NCI-H2107 treated with DMSO at 0.1 percent for 48 hours (cell line): ENCODE data around the gene LCN9.
"Not testable (repeated sequence)": the region's sequence is repeated elsewhere in the genome, so short reads cannot be mapped to it uniquely, and the experiment has no call there.

Experiments used
- DNase-seq: peaks from one replicate; lab custom pipeline; 2025; ENCODE audit not compliant: unreplicated experiment; lab: John Stamatoyannopoulos, UW

LCN9 gene

DNA sequence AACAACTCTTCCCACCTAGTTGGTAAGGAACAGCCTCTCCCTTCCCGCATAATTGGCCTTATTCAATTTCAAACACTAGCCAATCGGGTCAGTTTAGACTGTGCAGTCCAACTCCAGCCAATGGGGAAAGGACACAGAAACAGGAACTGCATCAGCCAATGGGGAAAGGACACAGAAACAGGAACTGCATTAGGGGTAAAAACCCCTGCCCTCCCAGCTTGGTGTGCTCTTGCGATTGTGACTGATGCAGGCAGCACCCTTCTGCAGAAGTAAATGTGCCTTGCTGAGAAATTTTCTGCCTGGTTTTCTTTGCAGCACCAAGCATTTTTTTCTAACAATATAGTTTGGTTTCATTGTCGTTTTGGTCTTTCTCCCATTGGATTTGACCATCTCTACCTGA is 15.2 kb upstream of the LCN9 start:
- DNase-seq, result no peak

- no peak for DNase-seq
These were observed 14.4 kb upstream of the LCN9 start for GRCh38 chr9:135648494-135649410.

- no peak for DNase-seq
These were observed 13.6 kb upstream of the LCN9 start for GRCh38 chr9:135649508-135649907.

DNA sequence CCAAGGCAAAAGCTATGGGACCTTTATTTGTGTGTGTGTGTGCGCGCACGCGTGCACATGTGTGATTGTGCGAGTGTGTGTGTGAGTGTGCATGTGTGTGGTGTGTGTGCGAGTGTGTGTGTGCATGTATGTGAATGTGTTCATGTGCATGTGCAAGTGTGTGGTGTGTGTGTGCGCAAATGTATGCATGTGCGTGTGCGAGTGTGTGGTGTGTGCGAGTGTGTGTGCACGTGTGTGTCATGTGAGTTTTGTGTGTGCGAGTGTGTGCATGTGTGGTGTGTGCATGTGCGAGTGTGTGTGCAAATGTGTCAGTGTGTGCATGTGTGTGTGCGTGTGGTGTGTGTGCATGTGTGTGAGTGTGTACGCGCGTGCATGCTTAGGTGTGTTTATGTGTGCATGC is 12.7 kb upstream of the LCN9 start:
- no peak for DNase-seq

GRCh38 chr9:135655317-135655716 is 7.8 kb upstream of the LCN9 start:
- DNase-seq, result no peak

GRCh38 chr9:135657416-135657815 is 5.7 kb upstream of the LCN9 start:
- DNase-seq, result no peak

DNA sequence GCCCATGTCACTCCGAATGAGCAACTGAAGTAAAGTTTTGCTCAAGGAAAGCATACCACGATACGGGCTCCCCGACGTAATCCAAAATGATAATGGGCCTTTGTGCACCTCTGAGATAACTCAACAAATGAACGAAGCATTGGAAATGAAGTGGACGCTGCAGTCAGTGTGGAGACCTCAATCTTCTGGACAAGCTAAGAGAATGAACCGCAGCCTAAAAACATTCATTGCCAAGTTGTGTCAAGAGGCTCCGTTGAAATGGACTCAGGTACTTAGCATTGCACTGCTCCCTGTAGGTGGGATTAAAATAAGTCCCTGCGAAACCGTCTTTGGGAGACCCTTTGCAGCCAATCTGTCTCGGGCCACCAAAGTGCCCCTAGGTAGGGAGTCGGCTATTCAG is 3.9 kb upstream of the LCN9 start:
- DNase-seq, result no peak

GRCh38 chr9:135660407-135660806 is 2.7 kb upstream of the LCN9 start:
- no peak for DNase-seq

DNA sequence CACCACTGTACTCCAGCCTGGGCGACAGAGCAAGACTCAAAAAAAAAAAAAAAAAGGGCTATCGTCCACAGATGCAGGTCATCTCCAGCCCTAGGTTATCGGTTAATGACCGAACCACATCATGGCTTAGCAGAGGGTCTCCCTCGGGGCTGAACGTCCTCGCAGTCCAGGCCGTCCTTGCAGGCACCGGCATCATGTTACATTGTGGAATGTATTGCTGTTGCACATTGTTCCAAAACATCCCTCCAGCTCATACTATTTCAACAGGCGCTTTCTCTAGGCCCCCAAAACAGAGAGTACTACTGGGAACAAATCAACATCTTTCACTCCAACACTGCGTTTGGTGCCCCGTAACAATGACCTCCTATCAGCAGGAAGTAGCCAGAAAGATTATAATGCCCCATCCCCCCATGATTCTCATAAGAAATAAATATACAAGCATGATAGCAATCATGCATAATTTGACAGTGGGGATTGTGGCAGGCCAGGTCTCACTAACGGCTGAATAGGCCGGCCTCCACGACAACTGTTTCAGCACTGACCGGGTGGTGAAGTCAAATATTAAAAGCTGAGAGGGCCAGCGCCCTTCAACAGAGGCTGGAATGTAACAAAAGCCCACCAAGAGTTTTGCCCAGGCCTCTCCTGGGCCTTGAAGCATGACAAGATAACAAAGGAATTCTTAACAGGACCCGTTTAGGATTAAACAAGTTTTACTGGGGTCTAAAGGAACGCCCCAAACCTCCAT is 1.1 kb upstream of the LCN9 start:
- DNase-seq, result no peak

- no peak for DNase-seq
These were observed 302 bp downstream of the LCN9 start for GRCh38 chr9:135663451-135663770.

DNA sequence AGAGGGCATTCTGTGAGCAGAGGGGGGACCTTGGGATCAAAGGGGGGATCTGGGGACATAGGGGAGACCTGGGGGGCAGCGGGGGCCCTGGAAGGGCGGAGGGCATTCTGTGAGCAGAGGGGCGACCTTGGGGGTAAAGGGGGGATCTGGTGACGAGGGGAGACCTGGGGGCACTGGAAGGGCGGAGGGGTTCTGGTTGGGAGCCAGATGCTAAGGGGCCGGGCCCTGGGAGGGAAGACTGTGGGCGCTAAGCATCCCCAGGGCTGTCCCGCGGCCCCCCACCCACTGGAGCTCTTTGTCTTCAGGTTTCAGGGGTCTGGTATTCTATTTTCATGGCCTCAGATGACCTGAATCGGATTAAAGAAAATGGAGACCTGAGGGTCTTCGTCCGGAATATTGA is 748 bp downstream of the LCN9 start:
- no peak for DNase-seq

- DNase-seq, result no peak
These were observed 1.2 kb downstream of the LCN9 start for GRCh38 chr9:135664266-135664665.

GRCh38 chr9:135664801-135665794 is 2.0 kb downstream of the LCN9 start:
- DNase-seq, result no peak

- no peak for DNase-seq
These were observed 2.7 kb downstream of the LCN9 start for GRCh38 chr9:135665795-135666189.

DNA sequence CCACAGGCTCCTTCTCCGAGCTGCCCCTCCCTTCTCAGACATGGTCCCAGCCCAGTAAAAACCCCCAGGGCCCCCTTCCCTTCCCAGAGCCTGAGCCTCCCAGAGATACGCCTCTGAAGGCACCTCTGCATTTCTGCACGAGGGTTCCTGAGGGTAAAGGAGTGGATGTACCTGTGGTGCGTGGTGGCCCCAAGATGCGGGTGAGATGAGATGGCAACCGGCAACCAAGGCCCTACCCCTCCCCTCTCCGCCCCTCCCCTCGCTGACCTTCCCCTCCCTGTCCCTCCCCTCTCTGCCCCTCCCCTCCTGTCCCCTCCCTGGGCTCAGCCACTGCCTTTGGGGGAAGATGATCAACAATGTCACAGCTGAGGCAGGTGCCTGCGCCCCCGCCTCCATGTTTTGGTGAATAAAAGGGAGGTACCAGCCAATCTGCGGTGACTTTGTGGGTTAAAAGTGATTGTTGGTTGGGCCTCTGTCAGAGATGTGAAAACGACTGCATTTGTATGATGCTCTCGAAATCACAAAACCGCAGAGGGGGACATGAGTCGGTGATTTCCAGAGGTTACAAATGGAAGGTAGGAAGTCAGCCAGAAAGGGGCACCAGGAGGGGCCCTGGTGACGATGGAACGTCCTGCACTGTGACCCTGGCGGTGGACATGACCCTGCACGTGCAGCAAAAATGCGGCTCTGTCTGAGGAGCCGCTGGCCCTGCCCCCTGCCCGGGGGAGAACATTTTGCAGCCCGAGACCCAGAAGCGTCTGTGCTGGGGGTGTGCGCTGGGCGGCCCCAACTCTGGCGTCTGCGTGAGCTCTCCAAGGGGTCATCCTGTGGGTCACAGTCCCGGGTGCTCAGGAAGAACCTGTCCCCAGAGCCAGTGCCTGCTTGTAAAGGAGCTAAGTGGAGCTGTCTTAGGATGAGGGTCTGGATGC is 3.7 kb downstream of the LCN9 start:
- no peak for DNase-seq

GRCh38 chr9:135667463-135668001 is 4.4 kb downstream of the LCN9 start:
- DNase-seq, result no peak

DNA sequence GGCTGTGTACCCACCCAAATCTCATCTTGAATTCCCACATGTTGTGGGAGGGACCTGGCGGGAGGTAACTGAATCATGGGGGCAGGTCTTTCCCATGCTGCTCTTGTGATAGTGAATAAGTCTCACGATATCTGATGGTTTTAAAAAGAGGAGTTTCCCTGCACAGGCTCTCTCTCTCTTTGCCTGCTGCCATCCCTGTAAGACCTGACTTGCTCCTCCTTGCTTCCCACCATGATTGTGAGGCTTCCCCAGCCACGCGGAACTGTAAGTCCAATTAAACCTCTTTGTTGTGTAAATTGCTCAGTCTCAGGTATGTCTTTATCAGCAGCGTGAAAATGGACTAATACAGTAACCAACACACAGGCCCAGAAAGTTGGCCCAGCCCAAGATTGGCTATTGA is 5.9 kb downstream of the LCN9 start:
- not testable (repeated sequence) for DNase-seq

GRCh38 chr9:135669616-135670285 is 6.6 kb downstream of the LCN9 start:
- no peak for DNase-seq
